HG03280 (cell line): ENCODE data around the gene WFDC2.

ENCODE experiments used
- ATAC-seq: cut with Tn5 transposase; IDR thresholded peaks from one replicate; pipeline ENCODE4 v1.9.1; 2021; ENCODE audit warnings: mild to moderate bottlenecking, moderate library complexity; ENCODE audit not compliant: unreplicated experiment

WFDC2 gene

GRCh38 chr20:45489083-45489531, 19.6 kb downstream of the WFDC2 start:
- ATAC-seq, result no peak

DNA sequence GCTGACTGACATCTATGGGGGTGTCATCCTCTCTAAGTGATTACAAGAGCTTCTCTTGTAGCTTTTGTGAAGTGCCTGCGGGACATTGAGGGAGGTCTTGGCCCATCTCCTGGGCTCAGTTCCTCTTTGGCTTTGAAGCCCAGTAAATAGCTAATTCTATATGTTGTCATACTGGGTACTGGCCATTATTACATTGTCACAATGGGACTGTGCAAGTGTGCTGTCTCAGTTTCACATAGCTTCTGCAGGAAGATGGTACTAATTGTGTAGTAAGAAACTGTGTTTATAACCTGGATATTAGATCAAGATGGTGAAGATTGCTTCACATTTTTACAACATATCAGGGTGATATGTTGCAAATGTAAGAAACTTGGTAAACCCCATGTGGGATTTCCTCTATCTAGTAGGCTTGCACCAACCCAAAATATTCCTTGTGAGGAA, 26.0 kb downstream of the WFDC2 start:
- ATAC-seq, result no peak

GRCh38 chr20:45496166-45496565, 26.6 kb downstream of the WFDC2 start:
- ATAC-seq, result no peak

DNA sequence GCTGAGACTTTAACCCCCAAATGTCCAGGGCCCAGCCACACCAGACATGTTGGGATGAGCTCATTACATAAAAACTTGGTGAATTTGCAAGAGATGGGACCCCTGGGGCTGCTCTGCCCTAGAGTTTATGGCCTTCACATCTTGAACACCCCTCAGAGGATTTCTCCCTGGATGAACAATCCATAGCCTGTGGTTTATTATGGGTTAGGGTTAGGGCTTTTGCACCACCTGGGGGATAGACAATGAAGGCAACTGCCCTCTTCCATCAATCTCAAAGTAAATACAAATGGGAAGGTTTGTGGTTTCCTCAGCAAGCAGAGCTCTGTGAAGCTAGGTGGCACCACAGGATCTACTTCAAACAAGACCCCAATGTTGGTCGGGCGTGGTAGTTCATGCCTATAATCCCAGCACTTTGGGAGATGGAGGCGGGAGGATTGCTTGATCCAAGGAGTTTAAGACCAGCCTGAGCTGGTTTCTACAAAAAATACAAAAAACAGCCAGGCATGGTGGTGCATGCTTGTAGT, 28.5 kb downstream of the WFDC2 start:
- no peak for ATAC-seq

- ATAC-seq, result no peak
These were observed 30.5 kb downstream of the WFDC2 start for GRCh38 chr20:45500022-45500421.

GRCh38 chr20:45501600-45501999, 32.0 kb downstream of the WFDC2 start:
- no peak for ATAC-seq

DNA sequence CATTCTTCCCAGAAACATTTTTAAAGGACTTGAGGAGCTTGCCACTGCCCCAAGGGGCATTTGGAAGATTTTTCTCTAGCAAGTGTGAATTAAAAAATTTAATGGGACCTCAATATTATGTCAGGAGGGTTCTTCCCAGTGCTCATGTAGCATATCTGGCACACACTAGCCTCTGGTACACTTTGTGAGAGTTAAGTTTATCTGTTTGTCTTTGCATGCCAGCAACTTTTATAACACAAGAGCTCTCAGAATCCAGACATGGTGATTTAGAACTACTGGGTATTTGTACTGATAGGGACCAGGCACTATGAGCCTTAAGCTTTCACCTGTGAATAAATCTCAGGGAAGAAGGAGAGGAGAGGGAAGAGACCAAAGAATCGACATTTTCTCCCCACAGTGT, 33.0 kb downstream of the WFDC2 start:
- no peak for ATAC-seq

- no peak for ATAC-seq
These were observed 33.9 kb downstream of the WFDC2 start for GRCh38 chr20:45503403-45503802.

GRCh38 chr20:45506398-45506797, 36.8 kb downstream of the WFDC2 start:
- ATAC-seq, result no peak

DNA sequence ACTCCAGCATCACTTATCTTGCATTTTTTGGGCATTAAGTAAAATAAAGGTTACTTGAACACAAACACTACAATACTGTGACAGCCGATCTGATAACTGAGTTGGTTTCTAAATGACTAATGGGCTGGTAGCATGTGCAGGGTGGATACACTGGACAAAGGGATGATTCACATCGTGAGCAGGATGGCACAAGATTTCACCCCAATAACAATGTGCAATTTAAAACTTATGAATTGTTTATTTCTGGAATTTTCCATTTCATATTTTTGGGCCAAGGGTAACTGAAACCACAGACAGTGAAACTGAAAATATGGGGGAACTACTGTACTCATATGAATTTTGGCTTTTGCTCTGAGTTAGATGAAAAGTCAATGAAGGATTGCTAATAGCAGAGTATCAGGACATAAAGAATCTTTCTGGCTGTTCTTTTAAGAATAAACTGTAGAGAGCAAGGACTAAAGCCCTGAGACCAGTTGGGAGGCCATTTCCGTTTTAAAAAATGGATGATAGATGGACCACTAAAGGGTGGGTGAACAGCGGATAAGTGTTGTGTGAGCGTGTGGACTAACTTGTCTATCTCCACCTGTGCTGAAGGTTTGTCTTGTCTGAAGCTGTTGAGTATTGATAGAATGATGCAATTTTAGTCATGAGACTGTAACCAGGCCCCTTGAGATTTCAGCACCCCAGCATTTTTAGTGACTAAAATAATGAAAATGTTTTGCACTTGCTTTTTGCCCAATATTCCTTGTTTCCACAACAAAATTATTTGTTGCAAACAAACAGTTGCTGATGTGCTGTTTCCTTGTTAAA, 37.7 kb downstream of the WFDC2 start:
- ATAC-seq, result no peak

- ATAC-seq, result no peak
These were observed 38.7 kb downstream of the WFDC2 start for GRCh38 chr20:45508068-45508886.

DNA sequence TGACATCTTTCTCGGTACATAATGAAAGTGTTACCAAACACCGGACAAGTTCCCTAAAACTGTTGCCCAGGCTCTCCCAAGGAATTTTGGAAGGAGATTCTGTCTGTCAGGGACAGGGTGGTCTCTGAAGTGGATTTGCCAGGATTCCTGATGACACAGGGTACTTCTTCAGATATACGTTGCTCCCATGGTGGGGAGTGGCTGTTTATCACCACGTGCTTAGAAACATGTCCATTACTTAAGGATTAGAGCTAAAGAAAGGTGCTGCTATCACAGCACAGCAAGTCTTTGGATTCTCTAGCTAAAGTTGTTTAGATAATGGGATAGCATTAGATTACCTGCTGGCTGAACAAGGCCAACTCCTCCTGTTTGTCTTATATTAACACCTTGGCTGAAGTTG, 39.5 kb downstream of the WFDC2 start:
- no peak for ATAC-seq

DNA sequence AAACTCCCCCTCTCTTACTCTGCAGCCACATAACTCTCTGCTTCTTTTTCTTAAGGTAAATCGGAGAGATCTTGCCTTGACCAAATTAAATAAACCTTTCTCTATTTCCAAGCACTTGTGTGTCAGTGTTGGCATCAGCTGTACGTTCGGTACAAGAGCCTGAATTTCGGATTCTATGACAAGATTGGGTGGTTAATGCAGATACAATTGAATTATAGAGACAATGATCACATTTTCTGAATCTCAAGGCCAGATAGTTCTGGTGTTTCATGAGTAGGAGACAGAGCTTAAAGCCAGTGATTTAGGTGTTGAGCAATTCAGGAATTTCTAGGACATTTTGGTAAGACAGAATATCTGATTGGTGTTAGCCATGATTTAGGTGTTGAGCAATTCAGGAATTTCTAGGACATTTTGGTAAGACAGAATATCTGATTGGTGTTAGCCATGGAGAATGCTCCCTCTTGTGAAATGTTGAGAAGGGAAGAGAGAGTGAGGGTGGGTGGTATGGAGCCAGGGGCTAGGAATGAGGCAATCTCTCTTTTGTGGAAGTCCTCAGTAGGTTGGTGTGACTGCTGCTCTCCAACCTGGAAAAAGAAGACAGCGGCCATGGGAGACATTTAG, 40.8 kb downstream of the WFDC2 start:
- ATAC-seq, result no peak

DNA sequence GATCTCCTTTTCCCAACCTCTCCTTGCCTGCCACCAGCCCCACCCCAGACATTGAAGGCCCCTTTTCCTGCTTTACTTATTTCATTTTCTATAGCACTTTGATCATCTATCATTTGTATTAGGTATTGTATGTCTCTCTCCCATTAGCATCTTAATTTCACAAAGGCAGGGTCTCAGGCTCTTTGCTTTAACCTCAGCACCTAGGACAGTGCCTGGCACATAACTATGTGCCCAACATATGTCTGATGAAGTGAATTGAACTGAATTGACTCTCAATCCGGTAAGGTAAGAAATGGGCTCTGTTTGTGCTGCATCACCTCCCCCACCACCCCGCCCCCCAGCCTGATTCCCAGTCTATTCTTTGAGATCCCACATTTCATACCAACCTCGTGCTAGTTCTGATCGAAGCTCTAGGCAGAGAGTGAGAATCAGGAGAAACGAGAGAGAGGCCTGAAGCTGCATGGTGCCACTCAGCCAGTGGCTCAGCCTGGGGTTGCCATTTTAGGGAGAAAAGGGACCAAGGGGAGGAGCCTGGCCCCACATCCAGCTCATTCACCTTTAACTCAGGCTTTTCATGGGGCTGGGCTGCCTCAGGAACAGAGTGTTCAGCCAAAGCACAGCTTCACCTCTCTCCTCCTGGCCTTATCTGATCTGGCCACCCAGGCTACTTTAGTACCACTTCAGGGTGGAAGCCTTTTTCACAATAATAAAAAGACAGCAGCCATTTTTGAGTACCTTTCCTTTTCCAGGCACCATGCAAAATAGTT, 45.8 kb downstream of the WFDC2 start, which contains the start of gene SPINT3:
SPINT3 (minus strand) TSS at position 476 of the 767 bp plus-strand sequence; CDS start at position 462, 14 bp downstream.
- ATAC-seq, result no peak

DNA sequence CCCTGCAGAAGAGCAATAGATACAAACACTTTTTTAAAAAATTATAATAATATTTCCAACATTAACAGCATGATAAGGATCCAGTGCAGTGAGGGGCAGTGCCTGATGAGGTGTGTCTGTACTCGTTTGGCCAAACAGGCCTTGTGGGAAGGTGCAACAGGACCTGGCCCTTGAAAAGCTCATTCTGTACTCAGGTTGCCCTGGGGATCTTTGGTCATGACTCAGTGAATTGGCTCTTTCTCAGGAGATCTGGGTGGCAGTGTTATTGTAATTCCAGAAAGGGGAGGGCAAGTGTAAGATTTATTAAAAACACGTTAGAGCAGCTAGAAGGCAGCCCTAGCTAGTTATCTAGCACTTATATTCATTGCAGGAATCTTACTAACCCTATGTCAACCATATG, 48.7 kb downstream of the WFDC2 start:
- no peak for ATAC-seq

DNA sequence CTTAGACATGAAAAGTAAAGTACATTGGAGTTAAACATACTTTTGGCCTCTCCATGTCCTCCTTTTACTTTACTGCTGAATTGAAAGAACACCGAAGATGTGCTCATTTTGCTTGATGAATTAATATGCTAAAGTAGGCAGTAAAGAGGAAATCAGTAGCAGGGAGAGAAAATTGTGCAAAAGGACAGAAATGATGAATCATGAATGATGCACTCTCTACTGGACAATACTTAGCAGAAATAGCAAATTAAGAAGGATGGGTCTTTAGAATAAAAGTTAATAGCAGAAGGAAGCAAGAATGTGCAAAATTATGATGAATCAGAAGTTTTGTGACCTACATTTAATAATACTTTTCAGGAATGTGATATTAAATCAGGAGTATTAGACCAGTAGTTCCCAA, 54.3 kb downstream of the WFDC2 start:
- ATAC-seq, result no peak

GRCh38 chr20:45527294-45527693, 57.7 kb downstream of the WFDC2 start:
- ATAC-seq, result no peak
